H1 (cell line): ENCODE measurements around the gene RCL1. TPM values are rescaled to one million over a fixed set of nuclear protein-coding genes. Genes with fewer than 3 reads are reported as not detected.

Experiments used
- CTCF ChIA-PET: fragments of 300-600 bp; sonication (Branson Sonifier 250); formaldehyde crosslinking; loops from one replicate; lab custom pipeline; 2021; ENCODE audit not compliant: partially characterized antibody; lab: Charles Lee
- POLR2A ChIA-PET: fragments of 300-600 bp; sonication (Branson Sonifier 250); formaldehyde crosslinking; loops from one replicate; lab custom pipeline; 2021; ENCODE audit warnings: inconsistent platforms; ENCODE audit not compliant: partially characterized antibody; lab: Charles Lee
- DNase-seq, 2 experiments: peaks; one replicate each; pipeline versions ENCODE4 v3.0.0 to v3.0.0-alpha.2; 2010 to 2022; ENCODE audit warnings: low spot score in 2 of 2, low read depth in 1 of 2, mixed read lengths in 1 of 2
- FAIRE-seq: peaks from 2 replicates; lab custom pipeline; 2011; peaks lifted over from hg19 to GRCh38; lab: Jason Lieb, UNC
- H2AFZ ChIP-seq: 2 replicates; pipeline ENCODE4 v1.8.1; 2012; ENCODE audit warnings: low read length, inconsistent platforms
- H2AK5ac ChIP-seq: 2 replicates; pipeline ENCODE4 v1.6.1; 2013; ENCODE audit warnings: low read depth, low read length
- H2BK120ac ChIP-seq: replicated peaks from 2 replicates; pipeline ENCODE3; 2013; ENCODE audit warnings: low read depth, low read length, inconsistent platforms
- H2BK12ac ChIP-seq: 2 replicates; pipeline ENCODE4 v1.6.1; 2013; ENCODE audit warnings: low read depth, low read length
- H2BK15ac ChIP-seq: 2 replicates; pipeline ENCODE4 v1.6.1; 2013; ENCODE audit warnings: low read length
- H2BK20ac ChIP-seq: 2 replicates; pipeline ENCODE4 v1.6.1; 2013; ENCODE audit warnings: low read length
- H2BK5ac ChIP-seq: 2 replicates; pipeline ENCODE4 v1.6.1; 2013; ENCODE audit warnings: low read depth, low read length
- H3K14ac ChIP-seq: 2 replicates; pipeline ENCODE4 v1.6.1; 2013; ENCODE audit warnings: inconsistent platforms; ENCODE audit not compliant: insufficient read length
- H3K18ac ChIP-seq: 2 replicates; pipeline ENCODE4 v1.6.1; 2013; ENCODE audit warnings: low read length; ENCODE audit errors: extremely low read depth
- H3K23ac ChIP-seq: 2 replicates; pipeline ENCODE4 v1.6.1; 2013; ENCODE audit warnings: inconsistent platforms; ENCODE audit not compliant: insufficient read length
- H3K23me2 ChIP-seq: 2 replicates; pipeline ENCODE4 v1.6.1; 2013; ENCODE audit warnings: low read depth, low read length
- H3K27ac ChIP-seq: 2 replicates; pipeline ENCODE4 v1.6.1; 2011; ENCODE audit warnings: low read depth, low read length, inconsistent platforms
- H3K27me3 ChIP-seq, 4 experiments: replicated peaks in 1 of 4; 1 replicate in 1 of 4; 2 replicates in 3 of 4; pipeline versions ENCODE4 v1.6.1 to v1.8.1; 2011 to 2013; ENCODE audit warnings: low read length in 3 of 4, mild to moderate bottlenecking in 3 of 4, inconsistent platforms in 2 of 4, mixed read lengths in 2 of 4, moderate library complexity in 1 of 4; ENCODE audit not compliant: control insufficient read depth in 3 of 4, insufficient read depth in 3 of 4; ENCODE audit errors: extremely low read depth in 1 of 4
- H3K36me3 ChIP-seq, 4 experiments: 2 replicates each; pipeline versions ENCODE4 v1.6.1 to v1.8.1; 2011 to 2013; ENCODE audit warnings: mild to moderate bottlenecking in 4 of 4, low read length in 3 of 4, moderate library complexity in 2 of 4, control low read depth in 1 of 4, inconsistent platforms in 1 of 4; ENCODE audit not compliant: insufficient read depth in 4 of 4, control insufficient read depth in 2 of 4
- H3K4ac ChIP-seq: replicated peaks from 2 replicates; pipeline ENCODE3; 2013; ENCODE audit warnings: low read length, low read depth, mixed read lengths, inconsistent platforms; ENCODE audit not compliant: insufficient read length
- H3K4me1 ChIP-seq, 4 experiments: replicated peaks in 1 of 4; 1 replicate in 1 of 4; 2 replicates in 3 of 4; pipeline versions ENCODE4 v1.6.1 to v1.8.1; 2011 to 2013; ENCODE audit warnings: low read length in 3 of 4, inconsistent platforms in 2 of 4, mixed read lengths in 1 of 4; ENCODE audit not compliant: insufficient read depth in 4 of 4, control insufficient read depth in 3 of 4
- H3K4me2 ChIP-seq, 2 experiments: 2 replicates each; pipeline versions ENCODE4 v1.6.1 to v1.8.1; 2011 to 2013; ENCODE audit warnings: low read depth in 2 of 2, low read length in 2 of 2, control low read depth in 1 of 2, inconsistent platforms in 1 of 2, mild to moderate bottlenecking in 1 of 2; ENCODE audit not compliant: insufficient read depth in 1 of 2
- H3K4me3 ChIP-seq, 4 experiments: fragments of 200-600, 300-600 bp in 1 of 4; sonication (generic), shearing (Covaris generic), sonication (Bioruptor Twin) in 1 of 4; 2 replicates each; pipeline versions ENCODE4 v1.5.1 to v1.8.1; 2011 to 2016; ENCODE audit warnings: low read length in 4 of 4, low read depth in 3 of 4, control low read depth in 2 of 4, inconsistent platforms in 2 of 4, mild to moderate bottlenecking in 2 of 4, mixed read lengths in 1 of 4, moderate library complexity in 1 of 4; ENCODE audit not compliant: insufficient read depth in 2 of 4; ENCODE audit errors: extremely low read depth in 1 of 4
- H3K56ac ChIP-seq: replicated peaks from 2 replicates; pipeline ENCODE3; 2013; ENCODE audit warnings: low read depth, mild to moderate bottlenecking, mixed read lengths, low read length, inconsistent platforms; ENCODE audit not compliant: insufficient read length
- H3K79me1 ChIP-seq: 2 replicates; pipeline ENCODE4 v1.6.1; 2013; ENCODE audit warnings: low read depth, low read length, control low read depth
- H3K79me2 ChIP-seq, 2 experiments: 2 replicates each; pipeline versions ENCODE4 v1.6.1 to v1.8.1; 2012 to 2013; ENCODE audit warnings: low read length in 2 of 2, mild to moderate bottlenecking in 2 of 2, inconsistent platforms in 1 of 2; ENCODE audit not compliant: insufficient read depth in 2 of 2, control insufficient read depth in 1 of 2
- H3K9ac ChIP-seq, 4 experiments: replicated peaks in 1 of 4; 1 replicate in 1 of 4; 2 replicates in 3 of 4; pipeline versions ENCODE4 v1.6.1 to v1.8.1; 2011 to 2013; ENCODE audit warnings: low read depth in 3 of 4, low read length in 3 of 4, control low read depth in 2 of 4, mild to moderate bottlenecking in 2 of 4, moderate library complexity in 2 of 4, inconsistent platforms in 1 of 4; ENCODE audit errors: extremely low read depth in 1 of 4
- H3K9me3 ChIP-seq, 2 experiments: 2 replicates each; pipeline versions ENCODE4 v1.6.1 to v1.8.1; 2012 to 2013; ENCODE audit warnings: mild to moderate bottlenecking in 2 of 2, moderate library complexity in 2 of 2, control low read depth in 1 of 2, inconsistent platforms in 1 of 2, low read depth in 1 of 2, low read length in 1 of 2, mixed read lengths in 1 of 2; ENCODE audit not compliant: insufficient read depth in 2 of 2
- H4K20me1 ChIP-seq, 2 experiments: replicated peaks in 1 of 2; 2 replicates each; pipeline versions ENCODE3 to v1.8.1; 2011 to 2013; ENCODE audit warnings: inconsistent platforms in 2 of 2, low read length in 2 of 2, mild to moderate bottlenecking in 1 of 2; ENCODE audit not compliant: insufficient read depth in 2 of 2, control insufficient read depth in 1 of 2
- H4K5ac ChIP-seq: 2 replicates; pipeline ENCODE4 v1.6.1; 2013; ENCODE audit warnings: low read length, low read depth, mixed read lengths, inconsistent platforms; ENCODE audit not compliant: insufficient read length
- H4K8ac ChIP-seq: 2 replicates; pipeline ENCODE4 v1.8.0; 2013; ENCODE audit warnings: mild to moderate bottlenecking, moderate library complexity, low read length, inconsistent platforms; ENCODE audit not compliant: insufficient read depth; ENCODE audit errors: extremely low read depth
- H4K91ac ChIP-seq: replicated peaks from 2 replicates; pipeline ENCODE3; 2013; ENCODE audit warnings: low read length, mixed read lengths, inconsistent platforms; ENCODE audit not compliant: insufficient read length
- CBX8 ChIP-seq: fragments of 300-800, 300-1000 bp; sonication (generic); IDR thresholded peaks from 2 replicates; pipeline ENCODE4 v1.7.1; 2016; ENCODE audit warnings: low read depth, low read length, borderline replicate concordance
- SIX5 ChIP-seq: IDR thresholded peaks from 2 replicates; pipeline ENCODE4 v1.6.1; 2011; ENCODE audit warnings: mild to moderate bottlenecking, low read depth, low read length
- SUZ12 ChIP-seq: fragments of 200-600 bp; sonication (generic); IDR thresholded peaks from 2 replicates; pipeline ENCODE4 v1.6.1; 2012; ENCODE audit warnings: mild to moderate bottlenecking, inconsistent platforms, low read length, moderate library complexity, mixed read lengths
- TAF1 ChIP-seq: IDR thresholded peaks from 2 replicates; pipeline ENCODE4 v1.6.1; 2011; ENCODE audit warnings: mild to moderate bottlenecking, low read depth, low read length
- TAF7 ChIP-seq: optimal IDR thresholded peaks from 2 replicates; pipeline ENCODE3; 2011; ENCODE audit warnings: low read depth, mild to moderate bottlenecking, inconsistent platforms, low read length, moderate library complexity, borderline replicate concordance
- TCF12 ChIP-seq: IDR thresholded peaks from 2 replicates; pipeline ENCODE4 v1.6.1; 2011; ENCODE audit warnings: low read depth, mild to moderate bottlenecking, low read length
- WGBS, 2 experiments: shearing (Covaris generic) in 1 of 2; methylation state at CpG; one replicate each; pipeline versions ENCODE4 v1.1.6 to v1.1.7; 2013 to 2015; ENCODE audit warnings: low lambda C conversion rate in 2 of 2, mixed read lengths in 2 of 2, inconsistent platforms in 1 of 2, low coverage in 1 of 2, missing lambda C conversion rate in 1 of 2; ENCODE audit not compliant: insufficient replicate concordance in 2 of 2, insufficient coverage in 1 of 2, insufficient read length in 1 of 2; ENCODE audit errors: extremely low coverage in 1 of 2, missing lambda C conversion rate in 1 of 2; 5-methylcytosine and 5-hydroxymethylcytosine counted together
- polyA plus RNA-seq, 7 experiments: library from polyadenylated mRNA; depleted of rRNA in 3 of 7; stranded (reverse) in 5 of 7; unstranded in 2 of 7; fragments of >200 nt in 5 of 7; fragments of 200-250 nt in 2 of 7; gene quantifications; 1 replicate in 5 of 7; 2 replicates in 1 of 7; 4 replicates in 1 of 7; pipeline versions ENCODE4 v1.2.1 to v1.2.3, GENCODE V29; 2011 to 2013; ENCODE audit warnings: missing spikeins in 2 of 7, mixed read lengths in 2 of 7
- total RNA-seq: library from RNA; stranded (reverse); fragmentation: NEBNext Ultra II Directional; extraction: Animal tissue kit (Norgen Biotek cat#: 25700); gene quantifications from 2 replicates; pipeline ENCODE4 v1.2.1, GENCODE V29; 2021
- TF ChIP-seq, protein P1 (sequence below): IDR thresholded peaks from 2 replicates; pipeline ENCODE4 v1.6.1; 2011; ENCODE audit warnings: low read length, improper control_type of control experiment

The RCL1 gene
- total and polyA plus RNA-seq, 2 of the 8 experiments (the other 6 are each of a cell fraction or from before 2014, with no cell fraction given), result 21.0 to 29.5 TPM

DNA sequence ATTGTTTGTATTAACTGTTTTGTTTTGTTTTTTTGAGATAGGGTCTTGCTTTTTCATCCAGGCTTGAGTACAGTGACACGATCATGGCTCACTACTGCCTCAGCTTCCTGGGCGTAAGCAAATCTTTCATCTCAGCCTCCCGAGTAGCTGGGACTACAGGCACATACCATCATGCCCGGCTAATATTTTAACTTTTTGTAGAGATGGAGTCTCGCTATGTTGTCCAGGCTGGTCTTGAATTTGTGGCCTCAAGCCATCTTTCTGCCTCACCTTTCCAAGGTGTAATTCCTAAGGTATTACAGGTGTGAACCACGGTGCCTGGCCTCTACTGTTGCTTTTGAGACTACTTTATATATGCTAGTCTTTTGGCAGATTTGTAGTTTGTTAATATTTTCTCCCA, 8.4 kb downstream of the RCL1 start:
- Histone ChIP-seq H3K9me3 (no peaks in the 10 kb centered on the region), H3K27ac (no peak overlapping the region), H4K91ac (no peak overlapping the region), H3K79me1 (peaks cover 6% of the 10 kb centered on the region), H2BK20ac (no peak overlapping the region), H2BK12ac (no peak overlapping the region), H3K14ac (no peak overlapping the region), H2AK5ac (no peak overlapping the region), H3K4ac (no peak overlapping the region), H3K23me2 (no peaks in the 10 kb centered on the region; the same call in 1 of the 2 replicates), H2BK5ac (no peak overlapping the region), H3K36me3 (no peaks in the 10 kb centered on the region), H4K8ac (no peak overlapping the region), H3K23ac (no peak overlapping the region), H3K56ac (no peak overlapping the region), H2BK120ac (no peak overlapping the region), H2AFZ (no peak overlapping the region), H3K4me2 (no peak overlapping the region), H4K20me1 (peaks cover 3 to 11% of the 10 kb centered on the region in 2 experiments), H3K79me2 (peaks cover 27 to 100% of the 10 kb centered on the region in 2 experiments), H4K5ac (no peak overlapping the region)
- FAIRE-seq (no peak), DNase-seq (no peak)
- CTCF ChIA-PET, result interaction anchor here (1.5 kb wide), 1 partner anchor 39 kb away, joined by 3 read pairs; no protein-coding TSS in a partner anchor
- TF ChIP-seq TCF12 (no peak), SUZ12 (no peak), TAF7 (no peak), SIX5 (no peak), TAF1 (no peak), CBX8 (no peak)
- TF ChIP-seq, protein P1, sequence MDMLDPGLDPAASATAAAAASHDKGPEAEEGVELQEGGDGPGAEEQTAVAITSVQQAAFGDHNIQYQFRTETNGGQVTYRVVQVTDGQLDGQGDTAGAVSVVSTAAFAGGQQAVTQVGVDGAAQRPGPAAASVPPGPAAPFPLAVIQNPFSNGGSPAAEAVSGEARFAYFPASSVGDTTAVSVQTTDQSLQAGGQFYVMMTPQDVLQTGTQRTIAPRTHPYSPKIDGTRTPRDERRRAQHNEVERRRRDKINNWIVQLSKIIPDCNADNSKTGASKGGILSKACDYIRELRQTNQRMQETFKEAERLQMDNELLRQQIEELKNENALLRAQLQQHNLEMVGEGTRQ, result no peak
- TF ChIP-seq, all 59 proteins: peak for 0
- Histone ChIP-seq H3K9ac (no peak overlapping the region), H3K4me1 (peaks cover 3 to 13% (median 9%) of the 10 kb centered on the region in 4 experiments; a peak in 6 of 7 replicates), H2BK15ac (no peak overlapping the region), H3K27me3 (no peaks in the 10 kb centered on the region), H3K18ac (no peak overlapping the region), H3K4me3 (no peak overlapping the region)
- POLR2A ChIA-PET, result no interaction called here
- WGBS, 2 experiments, result 93% methylated on average over 6 of the region's 6 CpGs; no CpG with 5 or more reads in 1 of the 2 experiments
